Effector memory CD8-positive, alpha-beta T cell (primary cell): Measurements from ENCODE around the gene GOT1.

Experiments
- ATAC-seq: fragments of 150-1000 bp; cut with Tn5 transposase; replicated peaks from 2 replicates; pipeline ENCODE4 v1.10.0; 2021; ENCODE audit warnings: mild to moderate bottlenecking, moderate library complexity
- DNase-seq, 3 experiments: peaks; one replicate each; pipeline ENCODE4 v3.0.0; 2021
- H3K27ac Mint-ChIP-seq, 2 donors: one replicate each; pipeline ENCODE4 v1.8.0; 2022; ENCODE audit warnings: mild to moderate bottlenecking in 2 of 2, mixed read lengths in 2 of 2, moderate library complexity in 2 of 2
- H3K27me3 Mint-ChIP-seq, 2 donors: one replicate each; pipeline ENCODE4 v1.8.0; 2022; ENCODE audit warnings: mixed read lengths in 2 of 2
- H3K36me3 Mint-ChIP-seq: one replicate; pipeline ENCODE4 v1.8.0; 2022; ENCODE audit warnings: mild to moderate bottlenecking, moderate library complexity, mixed read lengths; ENCODE audit not compliant: insufficient read depth
- H3K4me1 Mint-ChIP-seq, 2 donors: one replicate each; pipeline ENCODE4 v1.8.0; 2022; ENCODE audit warnings: low read depth in 2 of 2, mixed read lengths in 2 of 2
- H3K4me3 Mint-ChIP-seq, 2 donors: one replicate each; pipeline ENCODE4 v1.8.0; 2022; ENCODE audit warnings: mild to moderate bottlenecking in 2 of 2, mixed read lengths in 2 of 2, moderate library complexity in 2 of 2
- H3K9me3 Mint-ChIP-seq, 2 donors: one replicate each; pipeline ENCODE4 v1.8.0; 2022; ENCODE audit warnings: mixed read lengths in 2 of 2

Gene GOT1

DNA sequence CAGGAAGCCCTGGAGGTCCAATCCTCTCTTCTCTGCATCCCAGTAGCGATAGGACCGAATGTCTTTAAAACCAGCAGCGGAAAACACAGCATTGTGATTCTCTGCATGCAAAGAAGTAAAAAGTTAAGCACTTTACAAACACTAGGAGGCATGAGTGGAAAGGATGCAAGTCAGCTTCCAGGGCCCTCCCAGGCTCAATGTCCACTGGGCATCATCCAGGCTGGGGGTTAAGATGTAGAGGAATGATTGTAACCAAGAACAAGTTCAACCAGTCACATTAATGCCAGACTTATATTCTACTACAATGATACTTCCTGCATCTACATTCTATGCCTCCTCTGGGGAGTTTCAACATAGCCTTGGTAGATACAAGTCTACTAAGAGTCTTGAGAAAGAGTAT is 24.3 kb downstream of the GOT1 start:
- no peaks in the 10 kb centered on the region for H3K27me3 Mint-ChIP-seq
- DNase-seq: no peak
- no peaks in the 10 kb centered on the region for H3K4me1 Mint-ChIP-seq
- H3K4me3 Mint-ChIP-seq: no peak overlapping the region
- H3K36me3 Mint-ChIP-seq: peaks cover 18% of the 10 kb centered on the region
- no peak for ATAC-seq
- H3K27ac Mint-ChIP-seq: no peak overlapping the region
- no peaks in the 10 kb centered on the region for H3K9me3 Mint-ChIP-seq

DNA sequence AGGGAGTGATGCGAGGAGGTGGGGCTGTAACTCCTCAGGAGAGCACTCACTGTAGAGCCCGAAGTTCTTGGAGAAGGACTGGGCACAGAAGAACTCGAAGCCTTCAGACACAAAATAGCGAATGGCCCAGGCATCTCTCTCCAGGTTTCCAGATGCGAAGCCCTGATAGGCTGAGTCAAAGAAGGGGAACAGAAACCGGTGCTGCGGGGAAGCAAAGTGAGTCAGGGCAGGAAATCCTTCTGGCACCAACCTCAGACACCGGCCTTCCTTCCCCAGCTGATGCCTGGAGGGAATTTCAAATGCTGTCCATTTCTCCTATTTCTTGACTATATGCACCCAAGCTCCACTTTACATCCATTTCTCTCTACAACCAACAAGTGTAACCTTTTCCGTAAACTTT is 26.8 kb downstream of the GOT1 start:
- no peaks in the 10 kb centered on the region for H3K4me1 Mint-ChIP-seq
- no peaks in the 10 kb centered on the region for H3K9me3 Mint-ChIP-seq
- no peak for DNase-seq
- ATAC-seq: no peak
- no peak overlapping the region for H3K27ac Mint-ChIP-seq
- H3K4me3 Mint-ChIP-seq: no peak overlapping the region
- peaks cover 25% of the 10 kb centered on the region for H3K36me3 Mint-ChIP-seq
- no peaks in the 10 kb centered on the region for H3K27me3 Mint-ChIP-seq

DNA sequence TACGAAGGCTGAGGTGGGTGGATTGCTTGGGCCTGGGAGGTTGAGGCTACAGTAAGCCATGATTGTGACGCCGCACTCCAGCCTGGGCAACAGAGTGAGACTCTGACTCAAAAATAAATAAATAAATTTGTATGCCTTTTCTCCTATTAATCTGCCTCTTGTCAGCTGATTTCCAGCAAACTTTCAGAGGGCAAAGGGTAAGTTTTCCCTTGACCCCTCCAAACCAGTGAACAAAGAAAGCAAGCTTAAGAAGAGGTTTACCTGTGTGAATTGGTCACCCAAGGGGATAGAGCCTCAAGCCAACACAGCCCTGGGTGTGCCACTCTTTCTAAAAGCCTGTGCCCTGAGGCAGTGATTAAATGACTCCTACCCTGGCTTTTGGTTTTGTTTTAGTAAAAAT is 30.8 kb downstream of the GOT1 start:
- no peaks in the 10 kb centered on the region for H3K9me3 Mint-ChIP-seq
- H3K27me3 Mint-ChIP-seq: no peaks in the 10 kb centered on the region
- peaks cover 34% of the 10 kb centered on the region for H3K36me3 Mint-ChIP-seq
- DNase-seq (no peak), ATAC-seq (no peak)
- H3K4me3 Mint-ChIP-seq: no peak overlapping the region
- no peaks in the 10 kb centered on the region for H3K4me1 Mint-ChIP-seq
- H3K27ac Mint-ChIP-seq: peak overlapping the region in 1 of 2 donors; percentile 25

DNA sequence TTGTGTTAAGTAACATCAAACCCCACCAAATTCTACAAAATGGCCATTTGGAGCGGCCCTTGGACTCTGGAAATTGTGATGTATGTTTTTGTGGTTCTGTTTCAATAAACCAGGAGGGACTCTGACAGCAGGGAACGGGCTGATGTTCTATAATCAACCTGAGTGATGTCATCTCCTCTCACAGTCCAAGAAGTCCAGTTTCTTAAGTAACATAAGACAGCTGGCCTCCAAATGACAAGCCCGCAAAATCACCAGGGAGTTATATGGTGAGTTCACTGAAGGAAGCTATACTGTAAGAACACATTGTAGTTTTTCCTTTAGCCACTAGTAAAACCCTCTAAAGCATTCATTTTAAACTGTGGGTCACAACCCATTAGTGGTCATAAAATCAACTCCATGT is 34.0 kb downstream of the GOT1 start:
- H3K27ac Mint-ChIP-seq: no peak overlapping the region
- no peaks in the 10 kb centered on the region for H3K27me3 Mint-ChIP-seq
- H3K4me1 Mint-ChIP-seq: peaks cover 2 to 4% of the 10 kb centered on the region in 2 donors
- no peak overlapping the region for H3K4me3 Mint-ChIP-seq
- no peak for ATAC-seq
- DNase-seq: no peak
- peaks cover 24% of the 10 kb centered on the region for H3K36me3 Mint-ChIP-seq
- H3K9me3 Mint-ChIP-seq: no peaks in the 10 kb centered on the region

DNA sequence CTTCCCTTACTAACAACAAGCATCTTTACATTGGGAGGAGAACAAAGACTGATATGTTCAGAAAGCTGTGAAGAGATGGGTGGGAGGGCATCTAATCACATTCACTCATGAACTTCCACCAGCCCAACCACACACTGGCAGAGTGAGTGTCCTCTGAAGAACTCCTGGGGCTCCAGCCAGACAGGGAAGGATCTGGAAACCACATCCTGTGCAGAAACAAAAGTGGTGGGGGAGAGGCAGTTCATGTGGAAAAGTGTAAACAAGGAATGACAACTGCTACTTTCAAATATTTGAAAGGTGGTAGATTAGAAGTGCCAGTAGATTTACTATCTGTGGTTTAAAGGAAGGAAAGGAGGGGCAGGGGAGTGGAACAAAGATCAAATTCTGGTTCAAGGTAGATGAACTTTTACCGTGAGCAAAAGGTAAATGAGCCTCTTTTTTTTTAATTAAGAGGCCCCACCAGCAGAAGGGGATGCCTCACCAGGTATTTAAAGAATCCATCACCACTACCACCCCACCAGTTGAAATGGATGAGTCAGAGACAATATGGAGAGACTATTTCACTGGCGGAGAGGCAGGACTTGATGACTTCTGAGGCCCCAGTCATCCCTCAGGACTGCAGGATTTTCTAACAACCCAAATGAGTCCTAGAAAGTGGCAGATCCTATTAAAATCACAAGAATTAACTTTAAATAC is 34.5 kb downstream of the GOT1 start:
- Mint-ChIP-seq H3K4me3 (no peak overlapping the region), H3K9me3 (no peaks in the 10 kb centered on the region), H3K27me3 (no peaks in the 10 kb centered on the region), H3K36me3 (peaks cover 20% of the 10 kb centered on the region), H3K4me1 (peaks cover 2 to 4% of the 10 kb centered on the region in 2 donors), H3K27ac (peak overlapping the region; percentile 33 to 87)
- ATAC-seq (no peak), DNase-seq (no peak)

DNA sequence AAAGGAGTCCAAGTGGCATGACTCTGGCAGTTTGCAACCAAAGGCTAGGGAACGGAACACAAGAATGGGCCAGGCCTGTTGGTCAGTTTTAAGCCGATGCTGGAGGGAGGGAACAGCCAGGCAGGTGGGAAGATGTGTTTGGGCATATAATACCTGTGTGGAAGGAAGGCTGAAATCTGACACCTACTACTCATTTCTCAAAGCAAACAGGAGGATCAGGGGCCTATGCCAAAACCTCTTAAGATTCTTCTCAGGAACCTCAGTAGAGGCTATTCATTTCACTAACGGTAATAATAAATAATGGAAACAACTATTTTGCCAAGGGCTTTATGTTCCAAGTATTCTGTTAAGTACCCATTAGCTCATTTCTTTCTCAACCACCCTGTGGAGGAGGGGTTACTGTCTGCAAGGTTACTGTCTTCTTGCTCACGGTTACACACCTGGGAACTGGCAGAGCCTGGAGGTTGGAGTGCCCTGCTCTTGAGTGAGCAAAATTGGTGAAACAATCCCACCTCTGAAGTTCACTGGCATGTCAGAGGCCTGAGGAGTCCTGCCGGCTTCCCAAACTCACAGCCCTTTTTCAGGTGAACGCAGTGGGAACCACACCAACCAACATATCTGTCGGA is 35.5 kb downstream of the GOT1 start:
- H3K36me3 Mint-ChIP-seq: peaks cover 14% of the 10 kb centered on the region
- H3K4me3 Mint-ChIP-seq: no peak overlapping the region
- ATAC-seq: no peak
- H3K27ac Mint-ChIP-seq: no peak overlapping the region
- H3K27me3 Mint-ChIP-seq: peaks cover 6 to 8% of the 10 kb centered on the region in 2 donors
- DNase-seq: no peak
- peaks cover 2 to 4% of the 10 kb centered on the region in 2 donors for H3K4me1 Mint-ChIP-seq
- H3K9me3 Mint-ChIP-seq: no peaks in the 10 kb centered on the region

DNA sequence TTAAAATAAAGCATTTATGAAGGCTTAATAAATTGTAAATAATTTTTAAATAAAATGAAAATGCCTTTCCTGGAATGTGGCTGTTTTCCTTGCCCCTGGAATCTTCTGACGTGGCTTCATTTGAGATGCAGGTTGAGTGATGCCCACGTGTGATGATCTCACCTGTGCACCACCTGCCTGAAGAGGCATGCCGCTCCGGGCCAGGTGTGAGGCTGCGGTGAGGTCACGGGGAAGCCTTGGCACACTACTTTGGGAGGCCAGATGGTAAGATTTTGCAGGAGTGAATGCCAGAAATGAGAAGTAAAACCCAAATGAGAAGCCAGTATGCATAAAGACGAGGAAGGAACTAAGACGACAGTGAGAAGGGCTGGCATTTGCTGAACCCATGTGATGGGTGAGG is 36.2 kb downstream of the GOT1 start:
- no peak overlapping the region for H3K4me3 Mint-ChIP-seq
- H3K4me1 Mint-ChIP-seq: peaks cover 2 to 4% of the 10 kb centered on the region in 2 donors
- no peak overlapping the region for H3K27ac Mint-ChIP-seq
- H3K9me3 Mint-ChIP-seq: no peaks in the 10 kb centered on the region
- peaks cover 14% of the 10 kb centered on the region for H3K36me3 Mint-ChIP-seq
- ATAC-seq: no peak
- DNase-seq: no peak
- peaks cover 6 to 12% of the 10 kb centered on the region in 2 donors for H3K27me3 Mint-ChIP-seq

DNA sequence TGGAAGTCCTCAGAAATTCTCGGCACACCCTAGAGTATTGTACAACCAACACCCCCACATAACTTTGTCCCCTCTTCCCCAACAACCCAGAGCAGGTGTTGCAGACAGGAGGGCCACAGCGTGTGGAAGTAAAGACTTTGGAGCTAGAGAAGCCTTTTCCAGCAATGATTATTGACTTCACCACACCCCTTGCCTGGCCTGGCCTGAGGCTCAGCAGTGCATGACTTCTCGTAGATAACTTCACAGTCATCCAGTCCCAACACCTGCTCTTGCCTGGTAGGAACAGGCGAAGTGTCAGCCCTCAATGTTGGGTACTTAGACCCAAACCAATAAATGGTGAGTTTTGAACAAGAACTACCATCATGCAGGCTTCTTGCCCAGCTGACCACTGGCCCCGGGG is 36.7 kb downstream of the GOT1 start:
- H3K36me3 Mint-ChIP-seq: peaks cover 14% of the 10 kb centered on the region
- H3K4me3 Mint-ChIP-seq: no peak overlapping the region
- no peaks in the 10 kb centered on the region for H3K9me3 Mint-ChIP-seq
- no peak overlapping the region for H3K27ac Mint-ChIP-seq
- peaks cover 6 to 12% of the 10 kb centered on the region in 2 donors for H3K27me3 Mint-ChIP-seq
- H3K4me1 Mint-ChIP-seq: peaks cover 2 to 4% of the 10 kb centered on the region in 2 donors
- ATAC-seq (no peak), DNase-seq (no peak)

DNA sequence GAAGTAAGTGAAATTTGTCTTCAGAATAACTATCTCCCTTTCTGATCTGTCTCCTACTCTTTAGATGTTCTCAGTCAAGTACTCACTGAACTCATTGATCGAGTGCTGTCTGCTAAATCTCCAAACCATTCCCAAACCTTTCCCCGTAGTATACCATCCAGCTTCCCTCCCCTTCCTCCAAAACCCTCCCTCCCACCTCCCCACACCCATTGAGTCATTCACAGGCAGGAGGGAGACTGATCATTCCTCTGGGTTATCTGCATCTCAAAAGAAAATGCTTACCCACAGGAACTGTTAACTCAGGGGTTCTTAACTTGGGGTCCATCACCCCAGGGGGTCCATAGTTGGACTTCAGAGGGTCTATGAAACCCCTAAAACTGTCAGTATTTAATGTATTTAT is 37.4 kb downstream of the GOT1 start:
- no peak overlapping the region for H3K4me3 Mint-ChIP-seq
- peak overlapping the region in 1 of 2 donors; percentile 42 for H3K27ac Mint-ChIP-seq
- peaks cover 2 to 4% of the 10 kb centered on the region in 2 donors for H3K4me1 Mint-ChIP-seq
- H3K36me3 Mint-ChIP-seq: peaks cover 9% of the 10 kb centered on the region
- DNase-seq (no peak), ATAC-seq (no peak)
- H3K27me3 Mint-ChIP-seq: peaks cover 8 to 12% of the 10 kb centered on the region in 2 donors
- H3K9me3 Mint-ChIP-seq: no peaks in the 10 kb centered on the region

DNA sequence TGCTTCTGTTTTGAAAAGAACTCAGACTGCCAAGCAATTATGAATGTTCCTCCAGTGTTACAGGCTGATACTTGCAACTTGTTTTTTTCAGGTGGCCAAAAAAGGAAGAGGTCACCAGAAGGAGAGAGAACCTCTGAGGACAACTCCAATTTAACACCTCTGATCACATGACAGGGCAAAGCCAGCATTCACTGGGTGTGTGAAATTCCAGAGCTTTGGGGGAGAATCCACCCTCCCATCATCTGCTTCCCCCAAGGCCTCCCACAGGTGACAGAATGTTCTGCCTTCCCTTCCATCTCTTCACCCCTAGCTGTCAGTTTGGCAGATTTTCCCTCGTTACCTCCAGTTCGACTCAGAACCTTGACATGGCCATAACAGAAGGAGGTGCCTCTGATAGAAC is 39.1 kb downstream of the GOT1 start:
- H3K9me3 Mint-ChIP-seq: no peaks in the 10 kb centered on the region
- peaks cover 6% of the 10 kb centered on the region for H3K36me3 Mint-ChIP-seq
- ATAC-seq (no peak), DNase-seq (no peak)
- H3K27ac Mint-ChIP-seq: no peak overlapping the region
- peaks cover 16 to 24% of the 10 kb centered on the region in 2 donors for H3K27me3 Mint-ChIP-seq
- H3K4me1 Mint-ChIP-seq: peaks cover 2 to 4% of the 10 kb centered on the region in 2 donors
- no peak overlapping the region for H3K4me3 Mint-ChIP-seq

DNA sequence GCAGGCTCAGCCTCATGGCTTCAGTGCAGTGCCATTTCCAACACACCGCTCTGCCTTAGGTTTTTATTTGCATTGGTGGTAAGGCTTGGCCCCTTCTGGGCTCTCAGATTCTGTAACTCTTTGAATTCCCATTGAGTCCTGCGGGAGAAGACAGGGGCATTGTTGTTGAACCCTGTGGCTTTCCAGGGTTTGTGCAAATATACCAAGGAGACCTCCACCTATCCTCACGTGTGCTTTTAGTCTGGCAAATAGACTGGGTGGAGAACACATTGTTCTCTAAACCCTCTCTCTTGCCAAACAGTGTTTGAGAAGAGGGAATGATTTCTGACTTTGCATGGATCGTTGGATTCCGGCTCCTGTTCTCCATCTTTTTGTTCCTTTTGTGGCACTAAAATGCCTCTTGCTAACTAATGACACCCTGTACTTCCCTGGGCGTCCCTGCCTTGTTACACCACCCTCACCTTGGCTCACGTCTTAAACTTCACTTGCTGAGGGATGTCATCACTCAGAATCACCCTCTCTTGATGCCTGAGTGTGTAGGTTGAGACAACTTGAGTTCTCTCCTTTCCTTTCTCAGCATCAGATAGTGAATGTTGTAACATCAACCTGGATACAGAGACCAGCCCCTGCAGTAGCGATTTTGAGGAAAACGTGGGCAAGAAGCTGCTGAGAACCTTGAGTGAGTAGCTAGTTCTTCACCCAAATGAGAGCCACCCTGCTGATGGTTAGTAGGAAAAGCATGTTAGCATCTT is 40.5 kb downstream of the GOT1 start:
- Mint-ChIP-seq H3K27ac (no peak overlapping the region), H3K9me3 (no peaks in the 10 kb centered on the region), H3K4me3 (no peak overlapping the region), H3K27me3 (peaks cover 22 to 32% of the 10 kb centered on the region in 2 donors), H3K4me1 (peaks cover 2 to 4% of the 10 kb centered on the region in 2 donors), H3K36me3 (peaks cover 3% of the 10 kb centered on the region)
- DNase-seq: no peak
- ATAC-seq: no peak

DNA sequence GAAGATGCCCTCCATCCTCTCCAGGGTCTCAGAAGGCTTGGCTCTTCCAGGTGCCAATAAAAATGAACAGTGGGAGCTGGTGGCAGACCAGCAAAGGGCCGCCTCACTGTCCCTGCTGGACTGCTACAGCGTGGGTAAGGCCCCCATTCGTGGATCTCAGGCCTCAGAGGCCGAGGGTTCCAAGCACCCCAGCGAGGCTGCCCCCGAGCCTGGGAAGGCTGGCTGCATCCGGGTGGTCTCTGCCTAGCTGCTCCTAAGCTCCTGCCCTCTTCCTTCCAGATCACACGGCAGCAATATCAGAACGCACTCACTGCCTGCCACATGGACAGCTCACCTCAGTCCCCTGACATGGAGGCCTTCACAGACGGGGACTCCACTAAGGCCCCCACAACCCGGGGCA is 42.9 kb downstream of the GOT1 start:
- DNase-seq (no peak), ATAC-seq (no peak)
- H3K4me3 Mint-ChIP-seq: no peak overlapping the region
- peaks cover 27 to 43% of the 10 kb centered on the region in 2 donors for H3K27me3 Mint-ChIP-seq
- no peaks in the 10 kb centered on the region for H3K9me3 Mint-ChIP-seq
- no peak overlapping the region for H3K27ac Mint-ChIP-seq
- H3K4me1 Mint-ChIP-seq: peaks cover 1 to 2% of the 10 kb centered on the region in 2 donors
- H3K36me3 Mint-ChIP-seq: no peaks in the 10 kb centered on the region

DNA sequence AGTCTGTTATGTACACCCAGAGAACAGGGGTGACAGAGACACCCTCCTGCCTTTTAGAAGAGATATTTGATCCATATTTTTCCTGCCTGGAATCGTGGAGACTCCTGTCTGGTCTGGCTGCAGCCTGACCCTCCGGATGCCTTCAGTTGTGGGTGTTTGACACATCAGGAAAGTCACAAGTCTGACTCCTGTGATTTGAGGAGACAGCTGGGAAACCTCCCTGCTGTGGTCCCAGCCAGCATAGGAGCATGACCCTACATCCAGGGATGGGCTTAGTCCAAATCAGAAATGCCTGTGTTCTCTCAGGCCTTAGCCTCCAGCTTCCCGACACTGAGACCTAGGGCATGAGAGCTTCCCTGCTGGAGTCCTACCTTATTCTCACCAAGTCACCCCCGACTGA is 43.4 kb downstream of the GOT1 start:
- Mint-ChIP-seq H3K4me3 (no peak overlapping the region), H3K27ac (no peak overlapping the region), H3K27me3 (peaks cover 27 to 43% of the 10 kb centered on the region in 2 donors), H3K9me3 (no peaks in the 10 kb centered on the region), H3K4me1 (no peaks in the 10 kb centered on the region), H3K36me3 (no peaks in the 10 kb centered on the region)
- ATAC-seq (no peak), DNase-seq (no peak)

DNA sequence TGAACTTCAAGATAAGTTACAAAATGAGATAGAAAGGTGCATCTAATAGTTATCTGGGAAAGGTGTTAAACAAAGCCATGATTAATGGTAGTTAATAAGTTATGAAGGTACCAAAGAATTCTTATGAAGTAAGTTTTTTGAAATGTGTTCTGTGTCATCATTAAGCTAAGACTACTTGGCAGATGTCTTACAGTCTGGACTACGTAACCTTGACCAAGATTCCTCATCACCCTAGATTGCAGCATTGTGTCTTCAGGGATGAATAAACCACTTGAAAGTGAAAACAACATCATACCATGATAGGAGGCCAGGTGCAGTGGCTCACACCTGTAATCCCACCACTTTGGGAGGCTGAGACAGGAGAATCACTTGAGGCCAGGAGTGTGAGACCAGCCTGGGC is 48.2 kb downstream of the GOT1 start:
- Mint-ChIP-seq H3K27ac (no peak overlapping the region), H3K36me3 (no peaks in the 10 kb centered on the region), H3K9me3 (no peaks in the 10 kb centered on the region), H3K4me3 (no peak overlapping the region), H3K4me1 (no peaks in the 10 kb centered on the region), H3K27me3 (peaks cover 24 to 54% of the 10 kb centered on the region in 2 donors)
- ATAC-seq: no peak
- DNase-seq: no peak
